GM19035 (cell line): ENCODE results near the gene E2F1.
"Not testable (repeated sequence)": the region's sequence is repeated elsewhere in the genome, so short reads cannot be mapped to it uniquely, and the experiment has no call there.

Source experiments
- ATAC-seq: cut with Tn5 transposase; IDR thresholded peaks from one replicate; pipeline ENCODE4 v1.9.1; 2021; ENCODE audit not compliant: unreplicated experiment

The E2F1 gene

GRCh38 chr20:33659341-33660034 is 26.7 kb downstream of the E2F1 start:
- no peak for ATAC-seq

GRCh38 chr20:33658929-33659328 is 27.3 kb downstream of the E2F1 start:
- no peak for ATAC-seq

- no peak for ATAC-seq
These were observed 27.7 kb downstream of the E2F1 start for GRCh38 chr20:33658510-33658909.

GRCh38 chr20:33657704-33658095 is 28.5 kb downstream of the E2F1 start:
- ATAC-seq: no peak

GRCh38 chr20:33656783-33657703 is 29.1 kb downstream of the E2F1 start:
- ATAC-seq: no peak

GRCh38 chr20:33656010-33656782 is 30.0 kb downstream of the E2F1 start:
- ATAC-seq: no peak

- ATAC-seq: no peak
These were observed 31.0 kb downstream of the E2F1 start for GRCh38 chr20:33655164-33655563.

GRCh38 chr20:33654680-33655161 is 31.5 kb downstream of the E2F1 start:
- ATAC-seq: no peak

GRCh38 chr20:33653900-33654596 is 32.1 kb downstream of the E2F1 start:
- no peak for ATAC-seq

- no peak for ATAC-seq
These were observed 32.8 kb downstream of the E2F1 start for GRCh38 chr20:33653218-33653899.

- ATAC-seq: no peak
These were observed 34.6 kb downstream of the E2F1 start for GRCh38 chr20:33651562-33652048.

GRCh38 chr20:33650753-33651561 is 35.2 kb downstream of the E2F1 start:
- ATAC-seq: no peak

GRCh38 chr20:33650111-33650752 is 36.0 kb downstream of the E2F1 start:
- no peak for ATAC-seq

GRCh38 chr20:33649201-33649681 is 36.9 kb downstream of the E2F1 start:
- no peak for ATAC-seq

- no peak for ATAC-seq
These were observed 37.7 kb downstream of the E2F1 start for GRCh38 chr20:33648396-33649004.

GRCh38 chr20:33647603-33648395 is 38.4 kb downstream of the E2F1 start:
- no peak for ATAC-seq

GRCh38 chr20:33646959-33647602 is 39.1 kb downstream of the E2F1 start:
- not testable (repeated sequence) for ATAC-seq
